ENCODE measurements around the gene BATF2.
"Not testable (repeated sequence)": the region's sequence is repeated elsewhere in the genome, so short reads cannot be mapped to it uniquely, and the experiment has no call there.

Gene BATF2

DNA sequence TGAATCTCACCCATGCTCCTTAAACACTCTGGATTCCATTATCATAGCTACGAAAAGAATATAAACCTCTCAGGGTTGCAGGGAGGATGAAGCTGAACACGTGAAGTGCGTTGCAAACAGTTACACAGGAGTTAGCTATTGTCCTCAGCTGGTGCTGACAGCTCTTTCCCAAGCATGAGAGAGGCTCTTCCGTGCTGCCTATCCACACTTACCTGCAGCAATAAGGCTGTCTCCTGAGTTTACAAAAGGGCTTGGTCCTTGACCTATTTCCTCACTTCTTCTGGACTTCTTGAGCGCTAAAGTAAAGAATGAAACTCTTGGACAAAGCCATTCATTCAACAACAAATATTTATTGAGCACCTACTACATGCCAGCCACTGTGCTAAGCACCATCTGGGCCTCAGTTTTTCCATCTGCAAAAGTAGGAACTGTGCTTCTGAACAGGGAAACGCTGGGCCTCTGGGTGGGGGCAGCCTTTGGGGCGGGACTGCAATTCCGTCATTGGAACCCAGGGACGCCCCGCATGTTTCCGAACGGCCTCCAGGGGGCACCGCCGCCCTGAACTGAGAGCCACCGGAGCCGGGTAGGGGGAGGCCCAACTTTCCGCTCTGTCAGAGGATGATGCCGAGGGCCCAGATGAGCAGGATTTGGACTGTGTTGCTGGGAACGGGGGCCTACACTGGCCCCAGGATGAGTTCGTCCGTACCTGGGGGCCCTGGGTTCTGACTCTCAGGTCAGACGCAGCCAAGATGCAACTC, 16.5 kb upstream of the BATF2 start:
- peak; percentile 85 for DNase-seq (ENCODE audit: low read depth)

GRCh38 chr11:65008873-65009272, 12.1 kb upstream of the BATF2 start:
- no peak for DNase-seq (ENCODE audit: low read depth)

- DNase-seq (ENCODE audit: low read depth): no peak
Measured at GRCh38 chr11:65008016-65008415, 11.2 kb upstream of the BATF2 start.

DNA sequence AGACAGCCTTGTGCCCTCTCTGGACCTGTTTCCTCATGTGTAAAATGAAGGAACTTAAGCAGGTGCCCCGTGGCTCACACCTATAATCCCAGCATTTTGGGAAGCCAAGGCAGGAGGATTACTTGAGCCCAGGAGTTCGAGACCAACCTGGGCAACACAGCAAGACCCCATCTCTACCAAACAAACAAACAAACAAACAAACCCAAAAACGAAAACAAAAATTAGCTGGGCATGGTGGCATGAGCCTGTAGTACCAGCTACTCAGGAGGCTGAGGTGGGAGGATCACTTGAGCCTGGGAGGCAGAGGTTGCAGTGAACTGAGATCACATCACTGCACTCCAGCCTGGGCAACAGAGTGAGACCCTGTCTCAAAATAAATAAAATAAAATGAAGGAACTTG, 7.2 kb upstream of the BATF2 start:
- DNase-seq (ENCODE audit: low read depth): not testable (repeated sequence)

GRCh38 chr11:65003282-65003681, 6.5 kb upstream of the BATF2 start:
- no peak for DNase-seq (ENCODE audit: low read depth)

- no peak for DNase-seq (ENCODE audit: low read depth)
Measured at GRCh38 chr11:65002706-65003105, 5.9 kb upstream of the BATF2 start.

DNA sequence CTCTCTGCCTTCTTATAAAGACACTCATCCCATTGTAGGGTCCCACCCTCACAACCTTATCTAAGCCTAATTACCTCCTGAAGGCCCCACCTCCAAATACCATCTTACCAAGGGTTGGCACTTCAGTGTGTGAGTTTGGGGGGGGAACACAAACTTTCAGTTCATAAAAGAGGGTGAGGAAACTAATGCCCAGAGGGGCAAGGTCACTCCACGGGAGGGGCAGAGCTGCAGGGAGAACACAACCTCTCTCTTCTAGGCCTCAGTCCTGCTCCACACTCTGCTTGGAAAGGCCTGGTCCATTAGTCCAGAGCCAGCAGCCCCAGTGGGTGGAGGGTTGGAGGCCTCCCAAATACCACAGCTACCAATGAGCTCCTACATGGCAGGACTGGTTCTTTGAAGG, 2.7 kb upstream of the BATF2 start:
- DNase-seq (ENCODE audit: low read depth): no peak

DNA sequence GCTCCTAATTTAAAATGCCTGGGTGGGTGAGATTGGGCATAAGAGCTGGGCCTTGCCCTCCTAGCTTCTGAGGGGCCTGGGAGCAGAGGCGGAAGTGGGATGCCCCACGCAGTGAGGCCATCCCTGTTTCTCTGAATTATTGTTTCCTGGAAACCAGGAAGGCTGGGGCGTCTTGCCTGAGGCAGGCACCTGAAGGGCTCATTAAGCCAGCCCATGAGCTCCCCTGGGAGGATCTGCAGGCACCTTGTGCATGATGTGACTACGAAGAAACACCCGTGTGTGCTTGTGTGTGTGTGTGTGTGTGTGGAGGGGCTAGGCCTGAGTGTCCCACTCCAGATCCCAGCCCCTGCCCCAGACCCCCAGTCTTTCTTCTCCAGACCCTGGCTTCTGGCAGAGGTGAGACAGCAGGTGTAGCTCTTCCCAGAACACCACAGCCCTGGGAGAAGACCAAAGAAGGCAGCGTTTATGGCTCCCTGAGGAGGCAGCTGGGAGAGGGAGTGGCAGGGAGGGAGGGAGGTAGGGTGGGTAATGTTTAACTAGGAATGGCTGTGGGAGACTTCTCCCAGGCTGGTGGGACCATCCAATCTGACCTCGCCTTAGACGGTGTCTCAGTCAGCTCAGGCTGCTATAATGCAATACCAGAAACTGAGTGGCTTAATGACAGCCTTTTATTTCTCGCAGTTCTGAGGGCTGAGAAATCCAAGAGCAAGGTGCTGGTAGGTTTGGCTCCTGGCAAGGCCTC, 2.1 kb upstream of the BATF2 start:
- no peak for DNase-seq (ENCODE audit: low read depth)

GRCh38 chr11:64998141-64998540, 1.4 kb upstream of the BATF2 start:
- DNase-seq (ENCODE audit: low read depth): no peak

DNA sequence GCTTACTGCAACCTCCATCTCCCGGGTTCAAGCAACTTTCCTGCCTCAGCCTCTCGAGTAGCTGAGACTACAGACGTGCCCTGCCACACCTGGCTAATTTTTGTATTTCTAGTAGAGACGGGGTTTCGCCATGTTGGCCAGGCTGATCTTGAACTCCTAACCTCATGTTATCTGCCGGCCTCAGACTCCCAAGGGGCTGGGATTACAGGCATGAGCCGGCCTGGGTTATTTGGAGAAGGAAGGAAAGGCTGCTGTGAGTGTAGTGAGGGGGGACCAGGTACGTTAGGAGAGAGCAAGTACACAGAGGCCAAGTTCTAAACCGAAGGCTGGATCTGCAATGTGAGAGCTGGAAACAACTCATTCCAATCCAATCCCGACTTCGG, 453 bp downstream of the BATF2 start:
- DNase-seq (ENCODE audit: low read depth): no peak

DNA sequence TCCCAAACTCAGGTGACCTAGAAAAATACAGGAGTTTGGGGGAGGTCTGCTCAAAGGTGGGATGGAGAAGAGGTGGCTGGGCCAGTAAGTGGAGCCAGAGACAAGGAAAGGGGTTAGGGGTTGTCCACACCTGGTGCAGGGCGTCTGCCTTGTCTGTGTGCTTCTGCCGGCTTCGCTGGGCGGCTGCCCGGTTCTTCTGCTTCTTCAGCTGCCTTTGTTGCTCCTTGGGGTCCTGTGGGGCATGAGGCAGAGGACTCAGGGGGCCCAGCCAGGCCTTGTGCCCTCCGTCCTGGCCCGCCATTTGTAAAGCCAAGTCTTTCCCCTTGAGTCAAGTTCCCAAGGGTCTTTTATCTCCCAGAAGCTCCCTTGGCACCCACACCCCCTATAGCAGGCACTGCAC, 2.5 kb downstream of the BATF2 start:
- DNase-seq (ENCODE audit: low read depth): no peak

- DNase-seq (ENCODE audit: low read depth): no peak
Measured at GRCh38 chr11:64990222-64990923, 6.4 kb downstream of the BATF2 start.

- DNase-seq (ENCODE audit: low read depth): no peak
Measured at GRCh38 chr11:64989416-64989815, 7.4 kb downstream of the BATF2 start.

- DNase-seq (ENCODE audit: low read depth): no peak
Measured at GRCh38 chr11:64987998-64988854, 8.5 kb downstream of the BATF2 start.

GRCh38 chr11:64983339-64983738, 13.4 kb downstream of the BATF2 start:
- not testable (repeated sequence) for DNase-seq (ENCODE audit: low read depth)

GRCh38 chr11:64976651-64977050, 20.1 kb downstream of the BATF2 start:
- DNase-seq (ENCODE audit: low read depth): no peak

DNA sequence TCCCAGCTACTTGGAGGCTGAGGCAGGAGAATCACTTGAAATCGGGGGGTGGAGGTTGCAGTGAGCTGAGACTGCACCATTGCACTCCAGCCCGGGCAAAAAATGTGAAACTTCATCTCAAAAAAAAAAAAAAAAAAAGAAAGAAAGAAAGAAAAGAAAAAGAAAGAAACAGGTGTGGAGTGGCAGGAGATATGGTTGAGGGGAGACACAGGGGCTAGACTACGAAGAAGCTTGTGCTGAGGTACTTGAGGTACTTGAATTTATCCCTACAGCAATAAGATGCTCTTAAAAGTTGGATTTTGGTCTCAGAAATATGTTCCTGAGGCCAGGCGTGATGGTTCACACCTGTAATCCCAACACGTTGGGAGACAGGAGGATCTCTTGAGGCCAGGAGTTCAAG, 22.6 kb downstream of the BATF2 start:
- DNase-seq (ENCODE audit: low read depth): no peak

DNA sequence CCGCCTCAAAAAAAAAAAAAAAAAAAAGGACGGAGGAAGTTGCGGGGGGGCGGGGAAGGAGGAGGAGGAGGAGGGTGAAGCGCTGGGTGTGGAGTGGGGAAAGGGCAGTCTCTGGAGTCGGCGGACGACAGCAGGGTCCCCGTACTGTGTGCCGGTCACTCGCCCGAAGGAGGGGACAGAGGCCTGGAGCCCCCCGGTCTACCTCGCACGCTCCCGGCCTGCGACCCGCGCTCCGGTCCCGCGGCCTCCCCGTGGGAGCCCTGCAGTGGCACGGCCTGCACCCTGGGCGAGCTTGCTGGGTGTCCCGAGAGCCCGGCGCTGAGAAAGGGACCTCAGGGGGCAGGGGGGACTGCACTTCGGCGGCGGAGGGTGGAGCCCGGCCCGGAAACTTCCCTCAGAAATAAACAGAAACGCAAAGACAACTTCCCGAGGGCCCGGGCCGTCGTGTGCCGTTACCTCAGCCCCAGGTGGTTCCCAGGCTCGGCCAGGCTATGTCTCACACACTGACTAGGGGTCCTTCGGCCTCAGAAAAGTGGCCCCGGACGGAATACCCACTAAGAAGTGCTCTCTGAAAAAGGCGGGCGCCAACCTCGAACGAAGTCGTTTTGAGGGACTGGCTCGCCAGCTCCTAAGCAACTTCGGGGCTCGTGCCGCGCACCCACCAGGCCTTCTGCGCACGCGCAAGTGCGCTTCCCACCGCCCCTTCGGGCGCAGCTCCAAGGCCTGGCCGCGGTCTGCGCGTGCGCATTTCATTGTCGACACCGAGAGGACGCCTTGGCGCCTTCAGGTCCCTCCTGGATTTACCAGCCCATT, 25.1 kb downstream of the BATF2 start, which contains the start of gene MAJIN:
Gene MAJIN (minus strand): TSS at position 688 of the 813 bp plus-strand sequence. CDS start 12,703 bp downstream, outside the sequence.
- peak; percentile 76 for DNase-seq (ENCODE audit: low read depth)

DNA sequence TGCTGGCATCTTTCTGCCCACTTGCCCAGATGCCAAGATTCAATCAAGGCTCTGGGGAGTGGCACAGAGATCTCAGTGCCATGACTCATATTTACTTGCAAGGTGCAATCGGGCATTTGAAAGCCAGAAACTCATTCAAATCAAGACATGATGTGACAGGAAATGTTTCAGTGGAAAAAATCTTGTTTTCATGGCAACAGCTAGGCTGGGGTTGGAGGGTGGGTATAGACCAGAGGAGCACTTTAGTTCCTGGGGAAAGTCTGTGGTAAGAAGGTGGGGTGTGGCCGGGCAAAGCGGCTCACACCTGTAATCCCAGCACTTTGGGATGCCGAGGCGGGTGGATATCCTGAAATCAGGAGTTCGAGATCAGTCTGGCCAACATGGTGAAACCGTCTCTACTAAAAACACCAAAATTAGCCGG, 26.0 kb downstream of the BATF2 start:
- no peak for DNase-seq (ENCODE audit: low read depth)

DNA sequence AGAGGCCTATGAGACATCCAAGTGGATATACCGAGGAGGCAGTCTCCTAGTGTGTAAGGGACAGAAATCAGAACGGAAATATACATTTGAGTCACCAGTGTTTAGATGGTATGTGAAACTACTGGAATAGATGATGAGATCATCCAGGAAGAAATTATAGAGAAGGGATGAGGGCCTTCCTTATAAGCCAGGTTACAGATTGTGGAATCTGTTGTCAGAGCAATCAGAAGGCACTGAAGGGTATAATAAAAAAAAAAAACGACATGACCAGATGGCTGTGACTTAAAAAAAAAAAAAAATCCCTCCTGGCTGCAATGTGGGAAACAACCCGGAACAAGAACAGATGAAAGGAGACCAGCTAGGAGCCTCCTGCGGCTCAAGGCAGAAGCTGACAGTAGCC, 27.6 kb downstream of the BATF2 start:
- DNase-seq (ENCODE audit: low read depth): no peak

- DNase-seq (ENCODE audit: low read depth): no peak
Measured at GRCh38 chr11:64967375-64967774, 29.4 kb downstream of the BATF2 start.
